A549 treated with CpdA at 1 μM for 4 hours (cell line): Measurements from ENCODE around the gene IYD. TPM values are rescaled to one million over a fixed set of nuclear protein-coding genes. Genes with fewer than 3 reads are reported as not detected.

ENCODE experiments used
- total RNA-seq: library from RNA; stranded (reverse); fragments of 200-300 nt; extraction: Qiagen RNA extraction; gene quantifications from 5 replicates; pipeline ENCODE4 v1.2.3, GENCODE V29; 2022; ENCODE audit warnings: low read depth

IYD gene, protein sequence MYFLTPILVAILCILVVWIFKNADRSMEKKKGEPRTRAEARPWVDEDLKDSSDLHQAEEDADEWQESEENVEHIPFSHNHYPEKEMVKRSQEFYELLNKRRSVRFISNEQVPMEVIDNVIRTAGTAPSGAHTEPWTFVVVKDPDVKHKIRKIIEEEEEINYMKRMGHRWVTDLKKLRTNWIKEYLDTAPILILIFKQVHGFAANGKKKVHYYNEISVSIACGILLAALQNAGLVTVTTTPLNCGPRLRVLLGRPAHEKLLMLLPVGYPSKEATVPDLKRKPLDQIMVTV
- 0.01 to 0.09 TPM in 2 of 5 replicates, not detected in the others for total RNA-seq

DNA sequence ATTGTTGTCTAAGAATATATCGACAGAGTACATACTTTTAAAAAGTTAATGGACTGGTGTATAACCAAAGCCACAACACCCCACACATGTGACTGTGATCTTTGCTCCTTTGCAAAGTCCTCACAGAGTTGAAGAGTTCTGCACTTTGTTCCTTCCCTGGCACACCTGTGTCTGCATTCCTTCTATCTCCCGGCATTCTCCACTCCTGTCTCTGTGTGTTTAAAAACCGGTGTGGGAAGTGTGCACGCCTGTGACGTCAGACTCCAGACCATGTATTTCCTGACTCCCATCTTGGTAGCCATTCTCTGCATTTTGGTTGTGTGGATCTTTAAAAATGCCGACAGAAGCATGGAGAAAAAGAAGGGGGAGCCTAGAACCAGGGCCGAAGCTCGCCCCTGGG, at the start of gene IYD:
TSS of gene IYD (plus strand) at position 251 of the 400 bp plus-strand sequence. CDS start at position 271, 20 bp downstream.

Other genes with a start within 250 kb of the IYD start
- 0.67 to 0.83 TPM (median 0.79 TPM) in 5 replicates for gene PPP1R14C, start 226.0 kb upstream of the IYD start, total RNA-seq
- 0.28 to 0.50 TPM (median 0.40 TPM) in 5 replicates for gene PLEKHG1, start 230.9 kb downstream of the IYD start, total RNA-seq